ENCODE results near the gene ZNF268. TPM values are rescaled to one million over a fixed set of nuclear protein-coding genes. Genes with fewer than 3 reads are reported as not detected.

ZNF268 gene
- total RNA-seq, 1 experiment from 2014 or later: 12.2 TPM

DNA sequence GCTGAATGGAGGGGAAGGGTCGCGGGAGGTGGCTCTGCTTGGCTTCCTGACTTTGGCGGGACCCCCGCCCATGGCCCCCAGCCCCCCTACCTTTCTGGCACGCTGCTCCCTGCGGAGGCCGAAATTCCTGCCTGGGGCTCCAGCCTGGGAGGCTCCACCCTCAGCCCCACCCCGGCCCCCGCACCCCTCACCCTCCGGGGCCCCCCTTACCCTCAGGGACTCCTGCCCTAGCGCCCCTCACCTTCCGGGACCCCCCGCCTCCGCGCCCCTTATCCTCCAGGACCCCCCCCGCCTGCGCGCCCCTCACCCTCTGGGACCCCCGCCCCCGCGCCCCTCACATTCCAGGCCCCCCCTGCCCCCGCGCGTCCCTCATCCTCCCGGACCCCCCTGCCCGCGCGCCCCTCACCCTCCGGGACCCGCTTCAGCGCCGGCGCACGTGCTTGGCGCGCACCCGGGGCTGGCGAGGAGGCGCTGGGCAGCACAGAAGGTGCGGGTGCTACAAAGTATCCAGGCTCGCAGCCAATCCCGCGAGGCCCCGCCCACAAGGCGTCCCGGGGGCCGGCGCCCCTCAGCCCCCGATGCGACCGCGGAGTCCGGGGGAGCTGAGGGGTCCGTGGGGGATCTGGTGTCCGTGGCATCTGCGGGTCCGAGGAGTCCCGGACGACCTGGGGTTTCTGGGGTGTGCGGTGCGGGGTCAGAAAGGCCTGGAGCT is 54.3 kb downstream of the ZNF268 start, which contains the start of gene ANHX (continued):
- TF ChIP-seq TCF7L2 (IDR thresholded peaks at IDR 0.05; ENCODE audit: borderline replicate concordance, extremely low read depth, insufficient read depth, insufficient read length) (no peak), POLR2A (IDR thresholded peaks at IDR 0.05; ENCODE audit: borderline replicate concordance, extremely low read depth, insufficient read depth, insufficient read length) (no peak), POLR2AphosphoS5 (IDR thresholded peaks at IDR 0.05; ENCODE audit: low read depth, low read length) (no peak), FOSL1 (IDR thresholded peaks at IDR 0.05; ENCODE audit: low read depth) (no peak), MAX (IDR thresholded peaks at IDR 0.05) (no peak), EGR1 (IDR thresholded peaks at IDR 0.05; ENCODE audit: low read depth) (no peak), RAD21 (IDR thresholded peaks at IDR 0.05; ENCODE audit: low read depth) (no peak)
- TF ChIP-seq, protein P1, sequence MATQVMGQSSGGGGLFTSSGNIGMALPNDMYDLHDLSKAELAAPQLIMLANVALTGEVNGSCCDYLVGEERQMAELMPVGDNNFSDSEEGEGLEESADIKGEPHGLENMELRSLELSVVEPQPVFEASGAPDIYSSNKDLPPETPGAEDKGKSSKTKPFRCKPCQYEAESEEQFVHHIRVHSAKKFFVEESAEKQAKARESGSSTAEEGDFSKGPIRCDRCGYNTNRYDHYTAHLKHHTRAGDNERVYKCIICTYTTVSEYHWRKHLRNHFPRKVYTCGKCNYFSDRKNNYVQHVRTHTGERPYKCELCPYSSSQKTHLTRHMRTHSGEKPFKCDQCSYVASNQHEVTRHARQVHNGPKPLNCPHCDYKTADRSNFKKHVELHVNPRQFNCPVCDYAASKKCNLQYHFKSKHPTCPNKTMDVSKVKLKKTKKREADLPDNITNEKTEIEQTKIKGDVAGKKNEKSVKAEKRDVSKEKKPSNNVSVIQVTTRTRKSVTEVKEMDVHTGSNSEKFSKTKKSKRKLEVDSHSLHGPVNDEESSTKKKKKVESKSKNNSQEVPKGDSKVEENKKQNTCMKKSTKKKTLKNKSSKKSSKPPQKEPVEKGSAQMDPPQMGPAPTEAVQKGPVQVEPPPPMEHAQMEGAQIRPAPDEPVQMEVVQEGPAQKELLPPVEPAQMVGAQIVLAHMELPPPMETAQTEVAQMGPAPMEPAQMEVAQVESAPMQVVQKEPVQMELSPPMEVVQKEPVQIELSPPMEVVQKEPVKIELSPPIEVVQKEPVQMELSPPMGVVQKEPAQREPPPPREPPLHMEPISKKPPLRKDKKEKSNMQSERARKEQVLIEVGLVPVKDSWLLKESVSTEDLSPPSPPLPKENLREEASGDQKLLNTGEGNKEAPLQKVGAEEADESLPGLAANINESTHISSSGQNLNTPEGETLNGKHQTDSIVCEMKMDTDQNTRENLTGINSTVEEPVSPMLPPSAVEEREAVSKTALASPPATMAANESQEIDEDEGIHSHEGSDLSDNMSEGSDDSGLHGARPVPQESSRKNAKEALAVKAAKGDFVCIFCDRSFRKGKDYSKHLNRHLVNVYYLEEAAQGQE (IDR thresholded peaks at IDR 0.05; ENCODE audit: low read depth): no peak

DNA sequence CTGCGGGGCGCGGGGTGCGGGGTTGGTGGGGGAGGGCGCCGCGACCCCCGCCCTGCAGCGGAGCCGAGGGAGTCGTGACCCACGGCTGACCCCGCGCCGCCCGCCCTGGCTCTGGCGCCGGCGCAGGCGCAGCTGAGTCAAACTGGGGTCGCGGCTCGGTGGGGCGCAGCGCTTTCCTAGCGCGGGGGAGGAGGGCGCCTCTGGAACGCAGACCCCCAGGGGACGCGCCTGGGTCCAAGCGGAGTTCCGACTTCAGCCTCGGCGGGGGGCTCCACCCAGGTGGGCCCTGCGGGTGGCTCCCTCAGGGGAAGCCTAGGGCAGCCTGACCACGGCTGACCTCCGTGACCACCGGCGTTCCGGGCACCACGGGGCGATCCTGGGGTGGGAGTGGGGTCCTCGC is 54.8 kb downstream of the ZNF268 start:
- Histone ChIP-seq H3K4me3 (replicated peaks in 1 of 2; ENCODE audit: low read depth in 1 of 2, low read length in 2 of 2) (no peak overlapping the region), H3K27ac (ENCODE audit: low read depth, low read length) (no peak overlapping the region), H3K4me2 (ENCODE audit: low read length) (no peak overlapping the region), H3K9me3 (ENCODE audit: control insufficient read depth in 1 of 2, insufficient read depth in 1 of 2, low read depth in 1 of 2, low read length in 2 of 2) (peaks cover 9 to 11% of the 10 kb centered on the region in 2 experiments; a peak in 2 of 4 replicates), H3K9ac (ENCODE audit: low read length) (no peak overlapping the region), H3K9me2 (ENCODE audit: insufficient read depth) (no peaks in the 10 kb centered on the region), H3K4me1 (ENCODE audit: control insufficient read depth in 1 of 2, insufficient read depth in 2 of 2, low read length in 2 of 2) (no peaks in the 10 kb centered on the region), H3K36me3 (ENCODE audit: control insufficient read depth in 1 of 2, insufficient read depth in 2 of 2, low read length in 2 of 2) (no peaks in the 10 kb centered on the region), H3K27me3 (ENCODE audit: insufficient read depth, low read length) (no peaks in the 10 kb centered on the region), H4K20me1 (ENCODE audit: insufficient read depth) (no peaks in the 10 kb centered on the region), H3K79me2 (ENCODE audit: insufficient read depth, low read length) (no peaks in the 10 kb centered on the region), H2AFZ (ENCODE audit: low read depth, low read length, poor library complexity, severe bottlenecking) (no peak overlapping the region)
- no TSS peak for BruUV-seq (replicated peaks)
- ATAC-seq: no peak
- RAD21 ChIA-PET (ENCODE audit: low non-redundant PET in 1 of 2, low total read pairs in 2 of 2, uncharacterized antibody in 2 of 2, unreplicated experiment in 2 of 2): no interaction called here
- no peak for DNase-seq (ENCODE audit: low read depth, low spot score)
- POLR2A ChIA-PET: no interaction called here
- intact Hi-C loops (cut with micrococcal nuclease): no loop called here
- CTCF ChIA-PET: no interaction called here
- TF ChIP-seq ZNF274 (IDR thresholded peaks at IDR 0.05; ENCODE audit: low read depth, low read length) (no peak), EGR1 (IDR thresholded peaks at IDR 0.05; ENCODE audit: low read depth) (no peak), POLR2AphosphoS5 (IDR thresholded peaks at IDR 0.05; ENCODE audit: low read depth, low read length) (no peak), YY1 (IDR thresholded peaks at IDR 0.05; ENCODE audit: extremely low read depth, insufficient replicate concordance, low read depth, low read length) (no peak), ZBTB33 (IDR thresholded peaks at IDR 0.05; ENCODE audit: extremely low read depth, insufficient replicate concordance, low read length) (no peak), ATF3 (IDR thresholded peaks at IDR 0.05) (no peak), POLR2A (IDR thresholded peaks at IDR 0.05; ENCODE audit: borderline replicate concordance, extremely low read depth, insufficient read depth, insufficient read length) (no peak), SIN3A (IDR thresholded peaks at IDR 0.05; ENCODE audit: low read depth) (no peak), JUND (IDR thresholded peaks at IDR 0.05) (no peak), ZFX (IDR thresholded peaks at IDR 0.05) (no peak), EZH2phosphoT487 (IDR thresholded peaks at IDR 0.05; ENCODE audit: borderline replicate concordance) (no peak)

Data from HCT116 (cell line).